GM19025 (cell line): ENCODE results near the gene STMN3.
"Not testable (repeated sequence)": the region's sequence is repeated elsewhere in the genome, so short reads cannot be mapped to it uniquely, and the experiment has no call there.

Source experiments
- ATAC-seq: cut with Tn5 transposase; IDR thresholded peaks from one replicate; pipeline ENCODE4 v1.9.1; 2021; ENCODE audit warnings: mild to moderate bottlenecking, low read depth, moderate library complexity; ENCODE audit not compliant: unreplicated experiment

The STMN3 gene

DNA sequence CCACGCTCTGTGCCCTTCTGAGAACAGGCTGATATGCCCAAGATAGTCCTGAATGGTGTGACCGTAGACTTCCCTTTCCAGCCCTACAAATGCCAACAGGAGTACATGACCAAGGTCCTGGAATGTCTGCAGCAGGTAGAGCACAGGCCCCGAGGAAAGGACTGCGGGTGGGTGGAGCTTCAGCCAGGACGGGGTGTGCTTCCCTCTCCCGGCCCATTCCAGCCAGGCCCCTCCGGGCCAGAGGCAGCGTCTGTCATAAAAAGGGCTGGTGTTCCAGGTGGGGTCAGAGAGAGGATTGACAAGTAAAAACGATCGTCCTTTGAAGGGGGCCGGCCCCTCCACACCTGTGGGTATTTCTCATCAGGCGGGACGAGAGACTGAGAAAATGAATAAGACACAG lies 6.1 kb upstream of the STMN3 start:
- ATAC-seq, result no peak

DNA sequence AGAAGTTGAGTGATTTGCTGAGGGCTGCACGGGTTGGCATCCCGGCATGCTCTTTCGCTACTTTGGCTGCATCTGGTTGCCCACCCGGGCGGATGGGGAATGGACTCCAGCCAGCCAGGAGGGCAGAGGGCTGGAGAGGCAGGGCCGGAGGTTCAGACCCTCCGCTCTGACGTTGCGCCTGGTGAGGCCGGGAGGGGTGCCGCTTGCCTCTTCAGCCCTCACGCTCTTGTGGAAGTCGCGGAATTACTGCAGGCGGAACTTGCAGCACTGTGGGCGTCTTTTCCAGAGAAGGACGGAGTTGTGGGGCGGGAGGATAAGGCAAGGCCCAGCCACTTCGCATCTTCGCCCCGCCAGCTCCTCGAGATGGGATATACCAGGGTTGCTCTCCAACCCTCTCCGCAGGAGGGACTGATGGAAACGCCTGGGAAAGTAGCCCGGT lies 5.5 kb upstream of the STMN3 start:
- no peak for ATAC-seq

DNA sequence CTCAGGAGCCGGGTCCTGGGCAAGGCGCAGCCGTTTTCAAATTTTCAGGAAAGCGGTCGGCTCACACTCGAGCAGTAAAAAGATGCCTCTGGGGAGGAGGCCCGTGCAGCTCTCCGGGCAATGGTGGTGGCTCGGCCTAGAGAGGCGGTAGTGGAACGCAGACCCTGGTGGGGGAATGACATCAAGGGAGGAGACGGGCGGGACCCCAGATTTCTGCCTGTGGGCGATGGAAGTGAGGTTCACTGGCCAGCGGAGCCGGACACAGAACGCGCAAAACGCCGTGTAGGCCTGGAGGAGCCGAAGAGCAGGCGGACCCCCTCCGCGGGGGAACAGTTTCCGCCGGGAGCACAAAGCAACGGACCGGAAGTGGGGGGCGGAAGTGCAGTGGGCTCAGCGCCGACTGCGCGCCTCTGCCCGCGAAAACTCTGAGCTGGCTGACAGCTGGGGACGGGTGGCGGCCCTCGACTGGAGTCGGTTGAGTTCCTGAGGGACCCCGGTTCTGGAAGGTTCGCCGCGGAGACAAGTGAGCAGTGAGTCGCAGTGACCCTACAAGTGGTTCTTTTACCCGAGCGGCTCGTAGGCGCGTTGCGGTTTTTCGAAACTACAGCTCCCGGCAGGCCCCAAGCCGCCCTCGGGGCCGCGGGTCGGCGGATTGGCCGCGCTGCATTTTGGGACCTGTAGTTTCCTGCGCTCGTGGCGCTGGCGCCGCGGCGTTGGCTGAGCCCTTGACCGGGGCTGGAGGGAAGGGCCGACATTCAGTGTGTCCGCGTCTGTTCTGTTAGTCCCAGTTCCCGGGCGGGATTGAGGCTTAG lies 4.9 kb upstream of the STMN3 start, which contains the start of gene RTEL1:
Gene RTEL1 (plus strand): TSS at position 376 of the 812 bp plus-strand sequence. CDS start 1,091 bp downstream, outside the sequence.
- ATAC-seq, result peak; percentile 78

DNA sequence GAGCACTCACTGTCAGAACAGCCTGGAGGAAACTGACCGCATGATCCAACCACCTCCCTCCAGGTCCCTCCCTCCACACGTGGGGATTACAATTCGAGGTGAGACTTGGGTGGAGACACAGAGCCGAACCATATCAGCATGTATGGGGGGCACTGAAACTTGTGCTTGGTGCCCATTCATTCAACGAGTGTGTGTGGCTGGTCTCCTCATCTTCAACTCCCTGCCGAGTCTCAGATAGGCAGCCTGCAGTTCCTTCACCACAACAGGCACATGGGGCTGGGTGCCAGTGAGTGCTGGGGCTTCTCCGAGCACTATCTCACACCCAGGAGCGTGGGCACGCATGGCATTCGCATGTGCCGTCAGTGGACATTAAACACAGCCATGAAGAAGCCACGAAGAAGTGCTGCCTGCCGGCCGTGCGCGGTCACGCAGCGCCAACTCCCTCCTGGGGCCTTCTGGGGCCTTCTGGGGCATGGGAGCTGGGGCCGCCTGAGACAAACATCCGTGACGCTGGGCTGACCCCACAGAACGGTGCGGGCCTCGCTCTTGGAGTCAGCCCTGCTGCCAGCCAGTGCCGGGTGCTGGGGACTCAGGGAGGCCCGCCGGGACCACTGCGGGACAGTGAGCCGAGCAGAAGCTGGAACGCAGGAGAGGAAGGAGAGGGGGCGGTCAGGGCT lies 4.2 kb upstream of the STMN3 start:
- ATAC-seq, result peak; percentile 3

DNA sequence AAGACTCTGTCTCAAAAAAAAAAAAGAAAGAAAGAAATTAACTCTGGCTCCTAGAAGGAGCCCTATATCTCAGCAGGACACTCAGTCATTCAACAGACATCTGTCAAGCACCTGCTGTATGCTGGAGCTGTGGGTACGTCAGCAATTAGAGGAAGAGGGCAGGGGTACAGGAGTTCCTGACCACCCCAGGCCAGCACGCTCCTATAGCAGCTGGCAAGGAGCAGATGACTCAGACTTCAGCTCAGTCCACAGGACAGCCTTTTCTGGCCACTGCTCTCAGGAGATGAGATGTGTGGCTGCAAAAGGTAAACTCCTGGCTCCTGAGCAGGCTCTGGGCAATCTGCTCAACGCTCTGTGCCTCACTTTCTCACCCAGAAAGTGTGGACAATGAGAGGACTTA lies 3.2 kb upstream of the STMN3 start:
- no peak for ATAC-seq

DNA sequence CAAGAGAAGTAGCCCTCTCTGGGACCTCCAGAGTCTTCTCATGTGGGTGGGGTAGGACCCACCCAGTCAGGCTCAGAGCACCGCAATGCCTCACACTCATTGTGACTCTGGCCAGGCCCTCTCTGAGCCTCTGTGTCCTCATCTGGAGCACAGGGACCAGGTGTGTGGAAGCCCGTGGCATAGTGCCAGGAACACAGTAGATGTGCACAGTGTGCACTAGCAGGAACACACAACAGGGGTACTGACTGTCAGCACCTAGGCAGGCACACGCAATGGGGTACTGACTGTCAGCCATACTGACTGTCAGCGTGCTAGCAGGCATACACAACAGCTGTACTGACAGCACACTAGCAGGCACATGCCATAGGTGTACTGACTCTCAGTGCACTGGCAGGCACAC lies 2.0 kb upstream of the STMN3 start:
- ATAC-seq, result no peak

DNA sequence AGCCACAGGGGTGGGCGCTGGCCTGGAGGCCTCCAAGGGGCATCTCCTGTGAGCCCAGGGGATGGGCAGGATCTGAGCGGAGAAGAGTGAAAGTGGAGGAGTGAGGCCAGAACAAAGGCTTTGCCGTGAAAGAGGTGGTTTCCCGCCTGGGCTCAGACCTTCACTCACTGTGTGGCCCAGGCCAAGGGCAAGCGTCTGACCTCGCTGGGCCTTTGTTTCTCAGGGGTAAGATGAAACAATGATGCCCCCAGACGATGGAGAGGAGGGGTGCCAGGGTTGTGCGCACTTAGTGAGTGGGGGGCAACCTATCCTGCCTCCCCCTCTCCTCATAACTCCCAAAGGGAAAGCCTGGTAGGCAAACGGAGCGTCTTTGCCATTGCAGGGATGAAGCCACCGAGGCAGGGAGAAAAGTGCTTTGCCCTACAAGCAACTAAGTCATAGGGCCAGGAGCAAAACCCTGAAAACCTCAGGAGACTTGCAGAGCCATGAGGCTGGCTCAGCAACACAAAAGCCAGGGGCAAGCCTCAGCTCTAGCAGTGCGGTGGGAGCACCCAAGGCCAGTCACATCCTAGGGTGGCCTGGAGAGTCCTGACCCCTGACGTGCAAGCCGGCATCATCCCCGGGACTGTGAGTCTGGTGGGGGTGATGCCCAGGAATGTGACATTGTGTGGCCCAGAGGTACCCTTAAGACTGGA lies 897 bp upstream of the STMN3 start:
- ATAC-seq, result no peak

DNA sequence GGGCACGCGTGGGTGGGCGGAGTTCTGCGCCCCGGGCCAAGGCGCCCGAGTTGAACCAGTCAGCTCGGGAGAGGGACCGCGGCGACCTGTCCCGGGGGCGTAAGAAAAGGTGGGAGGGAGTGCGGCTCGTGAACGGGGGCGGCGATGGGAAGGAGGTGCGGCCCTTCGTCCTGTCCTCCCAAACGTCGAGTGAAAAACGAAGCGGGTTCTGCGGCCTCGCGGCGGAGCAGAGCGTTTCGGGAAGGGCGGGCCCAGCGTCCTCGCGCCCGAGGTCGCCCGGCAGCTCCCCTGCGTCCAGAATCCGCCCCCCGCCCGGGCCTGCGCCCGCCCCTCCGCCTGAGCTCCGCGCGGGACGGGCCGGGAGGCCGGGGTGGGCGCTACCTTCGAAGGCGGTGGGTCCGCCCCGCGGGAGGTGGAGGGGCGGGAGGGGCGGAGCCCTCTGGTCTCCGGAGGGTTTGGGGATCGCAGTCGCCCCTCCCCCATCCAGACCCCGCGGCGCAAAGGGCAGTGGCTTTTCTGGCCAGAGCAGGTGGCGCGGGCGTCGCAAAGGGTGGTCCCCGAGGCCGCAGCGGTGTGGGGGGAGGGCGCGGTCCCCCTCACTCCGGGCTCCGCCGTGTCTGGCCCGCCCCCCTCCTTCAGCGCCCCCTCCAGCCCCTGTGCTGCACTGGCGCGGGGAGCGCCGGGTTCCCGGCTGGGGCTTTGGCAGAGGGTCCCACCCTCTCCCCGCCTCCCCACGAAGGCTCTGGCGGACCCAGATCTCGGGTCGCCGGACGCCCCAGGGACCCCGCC lies 838 bp downstream of the STMN3 start:
- ATAC-seq, result no peak

DNA sequence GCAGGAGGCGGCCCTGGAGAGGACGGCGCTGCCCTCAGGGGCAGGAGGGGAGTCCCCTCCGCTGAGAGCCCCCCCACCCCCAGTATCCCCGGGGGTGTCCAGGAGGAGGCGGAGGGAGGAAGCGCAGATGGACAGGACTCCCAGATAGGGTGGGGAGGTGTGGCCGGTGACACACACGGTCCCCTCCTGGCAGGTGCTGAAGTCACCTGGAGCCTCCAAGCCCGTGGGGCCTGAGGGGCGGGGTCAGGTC lies 1.4 kb downstream of the STMN3 start:
- no peak for ATAC-seq

DNA sequence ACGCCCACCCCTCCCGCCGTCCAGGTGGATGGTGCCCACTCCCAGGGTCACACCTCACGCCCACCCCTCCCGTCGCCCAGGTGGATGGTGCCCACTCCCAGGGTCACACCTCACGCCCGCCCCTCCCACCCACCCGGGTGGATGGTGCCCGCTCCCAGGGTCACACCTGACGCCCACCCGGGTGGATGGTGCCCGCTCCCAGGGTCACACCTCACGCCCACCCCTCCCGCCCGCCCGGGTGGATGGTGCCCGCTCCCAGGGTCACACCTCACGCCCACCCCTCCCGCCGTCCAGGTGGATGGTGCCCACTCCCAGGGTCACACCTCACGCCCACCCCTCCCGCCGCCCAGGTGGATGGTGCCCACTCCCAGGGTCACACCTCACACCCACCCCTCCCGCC lies 2.7 kb downstream of the STMN3 start:
- not testable (repeated sequence) for ATAC-seq

DNA sequence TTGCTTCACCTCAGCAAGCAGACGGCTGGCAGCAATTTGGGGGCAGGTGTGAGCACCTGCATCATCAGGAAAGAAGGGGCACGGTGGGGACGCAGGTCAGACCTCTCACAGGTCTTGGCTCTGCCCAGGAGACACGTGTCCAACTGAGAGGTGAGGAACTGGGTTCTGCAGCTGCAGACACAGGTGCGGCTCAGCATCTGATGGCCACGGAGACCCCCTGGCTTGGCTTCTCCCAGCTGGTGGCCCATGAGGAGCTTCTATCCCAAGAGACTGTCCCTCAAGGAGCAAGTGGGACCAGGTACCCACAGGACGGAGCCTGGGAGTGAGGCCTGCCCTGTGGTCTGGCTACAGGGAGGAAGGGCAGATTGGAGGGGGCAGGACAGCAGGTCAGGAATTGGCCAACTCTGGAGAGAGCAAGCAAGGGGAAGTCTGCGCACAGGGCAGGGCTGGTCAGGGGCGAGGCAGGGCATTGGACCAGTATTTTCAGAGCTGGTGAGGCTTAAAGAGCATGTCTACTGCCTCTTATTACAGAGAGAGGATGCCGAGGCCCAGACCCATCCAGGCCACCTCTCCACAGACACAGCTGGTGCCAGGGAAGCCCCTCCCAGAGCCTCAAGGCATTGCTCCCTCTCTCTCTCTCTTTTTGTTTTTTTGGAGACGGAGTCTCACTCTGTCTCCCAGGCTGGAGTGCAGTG lies 4.2 kb downstream of the STMN3 start:
- no peak for ATAC-seq

DNA sequence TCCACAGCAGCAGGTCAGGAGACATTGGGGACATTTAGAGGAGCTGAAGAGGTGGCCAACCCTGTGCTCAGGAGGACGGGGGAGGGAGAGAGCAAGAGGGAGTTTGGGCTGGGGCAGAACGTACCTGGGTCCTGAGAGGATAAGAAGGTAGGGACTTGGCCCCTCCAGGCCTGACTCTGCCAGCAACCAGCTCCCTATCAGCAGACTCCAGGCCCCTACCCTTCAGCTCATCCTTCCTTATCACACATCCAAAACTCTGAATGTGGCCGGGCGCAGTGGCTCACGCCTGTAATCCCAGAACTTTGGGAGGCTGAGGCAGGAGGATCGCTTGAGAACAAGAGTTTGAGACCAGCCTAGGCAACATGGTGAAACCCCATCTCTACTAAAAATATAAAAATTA lies 5.0 kb downstream of the STMN3 start:
- no peak for ATAC-seq

DNA sequence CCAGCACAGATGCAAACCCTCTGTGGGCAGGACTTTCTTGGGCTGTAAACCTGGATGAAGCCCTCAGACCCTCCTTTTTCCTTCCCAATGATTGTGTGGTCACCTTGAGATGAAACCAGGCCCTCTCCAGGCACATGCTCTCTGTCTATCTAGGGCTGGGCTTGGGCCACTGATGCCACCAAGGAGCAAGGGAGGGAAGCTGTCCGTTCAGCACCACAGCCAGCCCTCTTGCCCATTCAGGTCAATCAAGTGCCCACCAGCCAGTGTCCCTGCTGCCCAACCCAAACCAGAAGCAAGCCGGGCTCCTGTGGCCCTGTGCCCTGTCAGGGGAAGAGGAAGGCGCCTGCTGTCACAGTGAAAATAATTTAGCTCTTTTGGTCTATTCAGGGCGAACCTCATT lies 8.0 kb downstream of the STMN3 start:
- no peak for ATAC-seq

DNA sequence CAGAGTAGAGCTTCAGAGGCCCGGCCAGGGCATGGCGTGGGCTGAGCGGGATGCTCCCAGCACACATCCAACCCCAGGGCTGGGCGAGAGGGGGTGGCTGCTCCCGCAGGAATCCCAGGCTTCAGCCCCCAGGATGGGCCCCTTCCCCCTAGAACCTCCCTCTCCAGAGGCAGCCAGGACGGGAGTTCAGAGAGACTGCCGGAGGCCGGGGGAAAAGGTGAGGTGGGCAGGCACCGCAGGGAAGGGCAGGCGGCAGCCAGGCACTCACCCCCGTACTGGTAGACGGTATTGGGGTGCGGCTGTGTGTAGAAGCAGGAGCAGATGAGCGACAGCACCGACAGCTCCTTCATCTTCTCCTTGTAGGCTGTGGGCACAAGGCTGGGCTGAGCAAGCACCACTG lies 9.3 kb downstream of the STMN3 start:
- no peak for ATAC-seq

DNA sequence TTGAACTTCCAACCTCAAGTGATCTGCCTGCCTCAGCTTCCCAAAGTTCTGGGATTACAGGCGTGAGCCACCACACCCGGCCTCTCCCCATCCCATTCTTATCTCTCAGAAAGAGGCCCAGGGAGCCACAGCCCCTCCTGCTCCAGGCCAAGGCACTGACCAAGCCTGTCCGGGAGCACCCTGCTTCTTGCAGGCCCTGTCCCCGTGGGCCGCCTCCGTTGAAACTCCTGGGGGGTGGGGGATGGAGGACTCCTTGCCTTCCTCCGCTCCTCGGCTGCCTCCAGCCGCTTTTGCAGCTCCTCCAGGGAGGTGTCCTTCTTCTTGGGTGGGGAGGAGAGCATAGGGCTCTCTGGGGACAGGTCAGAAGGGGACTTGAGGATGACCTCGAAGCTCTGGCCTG lies 9.7 kb downstream of the STMN3 start:
- no peak for ATAC-seq

DNA sequence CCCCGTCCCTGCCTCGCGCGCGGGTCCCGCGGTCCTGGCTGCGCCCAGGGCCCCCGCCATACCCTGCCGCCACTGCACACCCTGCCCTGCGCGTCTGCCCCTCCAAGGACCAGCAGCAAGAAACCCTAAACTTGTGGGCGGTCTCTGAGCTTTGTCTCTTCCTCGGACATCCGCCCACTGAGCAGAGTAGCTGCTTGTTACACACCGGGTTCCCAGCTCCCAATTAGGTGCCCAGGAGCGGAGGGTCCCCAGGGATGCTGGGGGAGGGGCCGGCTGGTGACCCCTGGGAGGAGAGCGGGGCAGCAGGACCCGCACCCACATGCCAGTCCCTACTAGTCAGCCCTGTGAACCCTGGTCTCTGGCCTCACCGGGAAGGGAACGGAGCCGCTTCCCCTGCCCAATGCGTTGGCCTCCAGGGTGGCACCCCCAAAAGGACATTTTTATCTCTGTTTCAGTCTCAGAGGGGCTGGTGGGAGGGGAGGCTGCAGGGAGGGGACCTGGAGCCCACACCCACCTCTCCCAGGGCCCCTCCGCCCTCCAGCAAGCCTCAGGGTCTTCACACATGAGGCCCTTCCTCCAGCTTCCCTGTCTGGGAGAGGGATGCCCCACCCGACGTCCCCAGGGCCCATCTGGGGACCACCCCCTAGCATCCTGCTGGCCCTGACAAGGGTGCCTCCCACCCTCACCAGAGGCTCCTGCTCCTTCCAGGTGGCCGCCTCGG lies 10.5 kb downstream of the STMN3 start:
- no peak for ATAC-seq

DNA sequence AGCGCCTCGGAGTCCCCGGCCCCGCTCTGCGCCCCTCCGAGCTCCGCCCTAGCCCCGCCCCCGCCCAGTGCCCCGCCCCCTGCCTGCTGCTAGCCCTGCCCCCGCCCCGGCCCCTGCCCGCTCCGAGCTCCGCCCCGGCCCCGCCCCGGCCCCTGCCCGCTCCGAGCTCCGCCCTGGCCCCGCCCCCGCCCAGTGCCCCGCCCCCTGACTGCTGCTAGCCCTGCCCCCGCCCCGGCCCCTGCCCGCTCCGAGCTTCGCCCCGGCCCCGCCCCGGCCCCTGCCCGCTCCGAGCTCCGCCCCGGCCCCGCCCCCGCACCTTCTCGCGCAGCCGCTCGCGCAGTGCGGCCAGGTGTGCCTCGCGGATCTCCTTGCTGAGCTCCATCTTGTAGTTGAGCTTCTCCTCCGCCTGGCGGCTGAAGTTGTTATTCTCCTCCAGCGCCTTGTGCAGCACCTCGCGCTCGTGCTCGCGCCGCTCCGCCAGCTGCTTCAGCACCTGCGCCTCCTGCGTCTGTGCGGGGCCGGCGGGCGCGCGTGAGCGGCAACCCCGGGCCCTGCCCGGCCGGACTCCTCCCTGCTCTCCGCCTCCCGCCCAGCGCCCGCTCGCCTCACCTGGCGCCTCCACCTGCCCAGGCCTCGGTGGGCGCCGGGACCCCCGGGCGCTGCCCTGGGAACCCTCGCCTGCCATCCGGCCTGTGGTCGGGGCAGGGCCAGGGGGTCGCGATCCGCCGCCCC lies 11.3 kb downstream of the STMN3 start:
- peak; percentile 67 for ATAC-seq

DNA sequence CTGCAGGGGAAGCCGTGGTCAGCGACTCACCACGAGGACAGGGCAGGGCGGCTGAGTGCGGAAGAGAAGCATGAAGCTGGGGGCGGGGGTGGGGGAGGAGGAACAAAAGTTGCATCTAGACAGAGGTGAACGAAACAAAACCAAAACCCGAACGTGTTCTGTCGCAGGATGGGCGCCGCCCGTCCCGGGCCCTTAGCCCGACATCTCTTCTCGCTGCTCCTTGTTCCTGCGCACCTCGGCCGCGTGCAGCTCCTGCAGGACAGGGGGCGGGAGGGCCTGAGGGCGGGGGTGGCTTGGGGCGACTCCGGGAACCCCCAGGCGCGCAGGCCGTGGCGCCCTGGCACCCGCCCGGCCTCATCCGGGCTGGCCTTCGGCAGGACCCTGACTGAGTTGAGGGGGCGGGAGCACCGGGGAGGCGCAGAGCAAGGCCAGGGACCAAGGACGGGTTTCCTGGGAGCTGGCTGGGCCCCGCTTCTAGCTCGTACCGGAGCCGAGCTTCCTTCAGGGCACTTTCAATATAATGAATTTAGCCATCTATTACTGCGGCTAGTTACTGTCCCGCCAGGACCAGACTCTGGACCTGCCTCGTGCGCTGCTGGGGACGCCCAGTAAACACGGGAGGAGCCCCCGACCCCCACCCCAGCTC lies 12.0 kb downstream of the STMN3 start:
- peak; percentile 20 for ATAC-seq
